SK-N-SH (cell line): Measurements from ENCODE around the gene PLXDC1. TPM values are rescaled to one million over a fixed set of nuclear protein-coding genes. Genes with fewer than 3 reads are reported as not detected.

Source experiments
- CTCF ChIA-PET: fragments of 300-600, 350-600 bp; formaldehyde crosslinking; extraction: SDS; loops from one replicate; lab custom pipeline; 2021; lab: Yijun Ruan, JAX
- POLR2A ChIA-PET: fragments of 350-600 bp; sonication (Branson Sonifier 250); formaldehyde crosslinking; extraction: SDS; loops from one replicate; lab custom pipeline; 2020; ENCODE audit warnings: antibody characterized with exemption, inconsistent platforms; lab: Yijun Ruan, JAX
- DNase-seq: peaks from one replicate; pipeline ENCODE4 v3.0.0; 2012
- H2AFZ ChIP-seq: fragments of 200-600 bp; sonication (generic); 2 replicates; pipeline ENCODE4 v1.8.1; 2016; ENCODE audit warnings: antibody characterized with exemption, mild to moderate bottlenecking, low read depth
- H3F3A ChIP-seq: fragments of 200-600 bp; sonication (generic); replicated peaks from 2 replicates; pipeline ENCODE3; 2016; ENCODE audit warnings: antibody characterized with exemption, mild to moderate bottlenecking; ENCODE audit not compliant: insufficient read depth
- H3K27ac ChIP-seq, 2 experiments: fragments of 200-500 bp in 1 of 2; fragments of 200-600 bp in 1 of 2; sonication (Bioruptor generic) in 1 of 2; sonication (generic), shearing (Covaris generic) in 1 of 2; 2 replicates each; pipeline versions ENCODE4 v1.5.1 to v1.6.1; 2014 to 2016; ENCODE audit warnings: low read depth in 2 of 2, inconsistent platforms in 1 of 2, low read length in 1 of 2, mild to moderate bottlenecking in 1 of 2, mixed read lengths in 1 of 2
- H3K27me3 ChIP-seq: fragments of 200-600 bp; sonication (generic), shearing (Covaris generic); 2 replicates; pipeline ENCODE4 v1.6.1; 2016; ENCODE audit warnings: mixed run types; ENCODE audit not compliant: insufficient read depth
- H3K36me3 ChIP-seq, 2 experiments: fragments of 200-500 bp in 1 of 2; fragments of 200-600 bp in 1 of 2; sonication (Bioruptor generic) in 1 of 2; sonication (generic) in 1 of 2; replicated peaks in 1 of 2; 2 replicates each; pipeline versions ENCODE3 to v1.5.1; 2014 to 2016; ENCODE audit warnings: low read length in 1 of 2, mild to moderate bottlenecking in 1 of 2; ENCODE audit not compliant: insufficient read depth in 2 of 2, control insufficient read depth in 1 of 2
- H3K4me1 ChIP-seq, 2 experiments: fragments of 200-500 bp in 1 of 2; fragments of 200-600 bp in 1 of 2; sonication (Bioruptor generic) in 1 of 2; sonication (generic), shearing (Covaris generic) in 1 of 2; 2 replicates each; pipeline versions ENCODE4 v1.5.1 to v1.6.1; 2014 to 2016; ENCODE audit warnings: low read depth in 1 of 2, low read length in 1 of 2, mixed run types in 1 of 2; ENCODE audit not compliant: insufficient read depth in 2 of 2, control insufficient read depth in 1 of 2
- H3K4me2 ChIP-seq: fragments of 200-600 bp; sonication (generic), shearing (Covaris generic); 2 replicates; pipeline ENCODE4 v1.6.1; 2017; ENCODE audit warnings: mixed run types
- H3K4me3 ChIP-seq, 2 experiments: fragments of 200-500 bp in 1 of 2; fragments of 200-600 bp in 1 of 2; sonication (Bioruptor generic) in 1 of 2; sonication (generic), shearing (Covaris generic) in 1 of 2; 2 replicates each; pipeline versions ENCODE4 v1.5.1 to v1.8.1; 2014 to 2016; ENCODE audit warnings: low read depth in 2 of 2, inconsistent platforms in 1 of 2, low read length in 1 of 2, mild to moderate bottlenecking in 1 of 2, mixed read lengths in 1 of 2, moderate library complexity in 1 of 2
- H3K79me2 ChIP-seq: fragments of 200-600 bp; sonication (generic); 2 replicates; pipeline ENCODE4 v1.8.1; 2017; ENCODE audit warnings: mild to moderate bottlenecking; ENCODE audit not compliant: insufficient read depth
- H3K9ac ChIP-seq: fragments of 200-600 bp; sonication (generic); 2 replicates; pipeline ENCODE4 v1.6.1; 2017; ENCODE audit warnings: mixed run types
- H3K9me2 ChIP-seq: fragments of 200-600 bp; sonication (generic); 2 replicates; pipeline ENCODE4 v1.6.1; 2017; ENCODE audit warnings: mixed run types
- H3K9me3 ChIP-seq: fragments of 200-600 bp; sonication (generic); 2 replicates; pipeline ENCODE4 v1.6.1; 2017; ENCODE audit warnings: mixed run types, mild to moderate bottlenecking, moderate library complexity
- H4K20me1 ChIP-seq: fragments of 200-600 bp; sonication (generic); 2 replicates; pipeline ENCODE4 v1.6.1; 2017; ENCODE audit warnings: mild to moderate bottlenecking, mixed run types; ENCODE audit not compliant: insufficient read depth
- CHD2 ChIP-seq: fragments of 150-350 bp; IDR thresholded peaks from 2 replicates; pipeline ENCODE4 v1.6.1; 2018; ENCODE audit warnings: low read length; ENCODE audit not compliant: partially characterized antibody
- FOSL2 ChIP-seq: IDR thresholded peaks from 2 replicates; pipeline ENCODE4 v1.4.0; 2012; ENCODE audit warnings: low read depth, mild to moderate bottlenecking, moderate library complexity, borderline replicate concordance
- FOXJ3 ChIP-seq: sonication (generic); formaldehyde crosslinking; IDR thresholded peaks from 2 replicates; pipeline ENCODE4 v1.5.1; 2020; ENCODE audit warnings: mild to moderate bottlenecking, missing genetic modification reagents
- FOXM1 ChIP-seq: IDR thresholded peaks from 2 replicates; pipeline ENCODE4 v1.4.0; 2012; ENCODE audit warnings: low read depth, mild to moderate bottlenecking
- JUND ChIP-seq: IDR thresholded peaks from 2 replicates; pipeline ENCODE4 v1.4.0; 2012
- MXI1 ChIP-seq: IDR thresholded peaks from 2 replicates; pipeline ENCODE4 v1.6.1; 2012; ENCODE audit warnings: mild to moderate bottlenecking, low read depth, low read length, improper control_type of control experiment
- RAD21 ChIP-seq: IDR thresholded peaks from 2 replicates; pipeline ENCODE4 v1.6.1; 2012; ENCODE audit warnings: mild to moderate bottlenecking, low read length
- RCOR1 ChIP-seq: fragments of 150-350 bp; IDR thresholded peaks from 2 replicates; pipeline ENCODE4 v1.6.1; 2017; ENCODE audit warnings: antibody characterized with exemption, low read length
- REST ChIP-seq: IDR thresholded peaks from 2 replicates; pipeline ENCODE4 v1.6.1; 2012; ENCODE audit warnings: mild to moderate bottlenecking, low read depth, low read length, moderate library complexity
- SIN3A ChIP-seq: IDR thresholded peaks from 2 replicates; pipeline ENCODE4 v1.6.1; 2012; ENCODE audit warnings: low read depth, mild to moderate bottlenecking, low read length, moderate library complexity, borderline replicate concordance
- TAF1 ChIP-seq: IDR thresholded peaks from 2 replicates; pipeline ENCODE4 v1.6.1; 2012; ENCODE audit warnings: low read depth, mild to moderate bottlenecking, low read length, moderate library complexity, borderline replicate concordance
- USF2 ChIP-seq: fragments of 150-350 bp; IDR thresholded peaks from 2 replicates; pipeline ENCODE4 v1.6.1; 2017; ENCODE audit warnings: antibody characterized with exemption, low read length, low read depth, borderline replicate concordance
- WGBS: methylation state at CpG from one replicate; pipeline ENCODE4 v1.1.6; 2017; ENCODE audit warnings: low lambda C conversion rate; 5-methylcytosine and 5-hydroxymethylcytosine counted together
- polyA plus RNA-seq, 3 experiments: library from polyadenylated mRNA; depleted of rRNA; stranded (reverse); fragments of >200 nt; gene quantifications; 2 replicates each; pipeline ENCODE4 v1.2.3, GENCODE V29; 2012

The PLXDC1 gene
- polyA plus RNA-seq, 1 of the 3 experiments (the other 2 are of a cell fraction): 1.5 TPM

GRCh38 chr17:39166437-39167335, 15.2 kb upstream of the PLXDC1 start:
- ChIA-PET POLR2A (interaction anchor here (1.1 to 1.9 kb wide), 3 partner anchors 33 to 109 kb away, joined by 3 to 6 read pairs (median 3); partner anchors contain the start of gene RPL19), CTCF (interaction anchor here (0.9 to 5.7 kb wide), 6 partner anchors 8 to 189 kb away, joined by 3 to 108 read pairs (median 21); no protein-coding TSS in a partner anchor)
- Histone ChIP-seq H3K4me3 (no peak overlapping the region), H2AFZ (no peak overlapping the region), H3F3A (peaks cover 5% of the 10 kb centered on the region), H3K27me3 (no peaks in the 10 kb centered on the region), H4K20me1 (no peaks in the 10 kb centered on the region), H3K9me3 (no peaks in the 10 kb centered on the region), H3K4me1 (peaks cover 0 to 3% of the 10 kb centered on the region in 2 experiments; a peak in 2 of 4 replicates), H3K9me2 (no peaks in the 10 kb centered on the region), H3K4me2 (no peak overlapping the region), H3K27ac (no peak overlapping the region), H3K9ac (no peak overlapping the region), H3K36me3 (no peaks in the 10 kb centered on the region), H3K79me2 (no peaks in the 10 kb centered on the region)
- 79% methylated on average over 7 of the region's 7 CpGs for WGBS
- TF ChIP-seq FOXM1 (no peak), FOXJ3 (no peak), JUND (no peak), USF2 (no peak), TAF1 (no peak), MXI1 (no peak), RCOR1 (no peak), REST (no peak), SIN3A (no peak), CHD2 (no peak), FOSL2 (no peak), RAD21 (no peak)
- DNase-seq: no peak
